ENCODE measurements around the gene PCA3. TPM values are rescaled to one million over a fixed set of nuclear protein-coding genes. Genes with fewer than 3 reads are reported as not detected.

PCA3 gene
- total and polyA plus RNA-seq, 9 of the 15 experiments (the other 6 are each of a cell fraction or from before 2014, with no cell fraction given), result not detected

GRCh38 chr9:76820431-76820830 lies 56.2 kb downstream of the PCA3 start:
- no peak for FAIRE-seq
- WGBS (ENCODE audit: insufficient coverage, low coverage, missing lambda C conversion rate), result 2% methylated on average over 6 of the region's 6 CpGs

More at GRCh38 chr9:76820431-76820830, 56.2 kb downstream of the PCA3 start:
- Histone ChIP-seq H2AFZ (ENCODE audit: low read depth, low read length) (no peak overlapping the region), H3K36me3 (ENCODE audit: control insufficient read depth, insufficient read depth, low read length) (no peaks in the 10 kb centered on the region), H3K27ac (ENCODE audit: extremely low read depth, low read depth, low read length) (no peak overlapping the region), H3K9ac (ENCODE audit: insufficient read depth in 1 of 2, low read depth in 2 of 2, low read length in 2 of 2) (no peak overlapping the region), H3K4me3 (no peak overlapping the region), H3K27me3 (ENCODE audit: control insufficient read depth in 2 of 2, insufficient read depth in 2 of 2, low read length in 2 of 2) (no peaks in the 10 kb centered on the region; a peak in 1 of 5 replicates), H3K4me2 (ENCODE audit: insufficient read depth, low read length) (no peak overlapping the region), H4K20me1 (replicated peaks; ENCODE audit: control insufficient read depth, insufficient read depth, low read length) (no peaks in the 10 kb centered on the region), H3K9me3 (replicated peaks; ENCODE audit: control insufficient read depth, insufficient read depth, low read depth, low read length) (no peaks in the 10 kb centered on the region), H3K4me1 (replicated peaks in 1 of 2; ENCODE audit: control insufficient read depth in 2 of 2, insufficient read depth in 2 of 2, low read length in 2 of 2) (no peaks in the 10 kb centered on the region), H3K79me2 (ENCODE audit: control insufficient read depth, insufficient read depth, low read length) (no peaks in the 10 kb centered on the region), H3K9me1 (ENCODE audit: control insufficient read depth, insufficient read depth, low read length) (no peaks in the 10 kb centered on the region)
- in situ Hi-C loops (cut with MboI), result loop anchor here (25.0 kb wide), 1 partner anchor 167 kb away; no protein-coding TSS in a partner anchor
- DNase-seq (ENCODE audit: extremely low read depth in 1 of 4, low spot score in 3 of 4) (no peak), ATAC-seq (no peak)
- ChIA-PET POLR2A (no interaction called here), CTCF (ENCODE audit: low intra/inter-chr PET ratio) (no interaction called here)
- intact Hi-C loops (cut with micrococcal nuclease), result loop anchor here (10.0 kb wide), 1 partner anchor 64 kb away; no protein-coding TSS in a partner anchor
- TF ChIP-seq CBX3 (IDR thresholded peaks at IDR 0.05; ENCODE audit: borderline replicate concordance in 1 of 2, low read length in 2 of 2), result no peak
- TF ChIP-seq ZC3H4 (CRISPR knock-in tag; IDR thresholded peaks at IDR 0.05; ENCODE audit: borderline replicate concordance), result no peak
- TF ChIP-seq HDGF (IDR thresholded peaks at IDR 0.05), result no peak
- TF ChIP-seq ZNF175 (CRISPR knock-in tag; IDR thresholded peaks at IDR 0.05; ENCODE audit: low read depth), result no peak
- no peak for TF ChIP-seq POLR2AphosphoS5 (IDR thresholded peaks at IDR 0.05; ENCODE audit: control insufficient read depth, insufficient read depth, low read depth, low read length)
- TF ChIP-seq PYGO2 (tag; IDR thresholded peaks at IDR 0.05), result no peak
- TF ChIP-seq ZNF76 (CRISPR knock-in tag; IDR thresholded peaks at IDR 0.05; ENCODE audit: borderline replicate concordance), result no peak
- TF ChIP-seq DIDO1 (tag; IDR thresholded peaks at IDR 0.05; ENCODE audit: low read depth), result no peak
- TF ChIP-seq GATAD2A (IDR thresholded peaks at IDR 0.05), result no peak
- TF ChIP-seq JUN (IDR thresholded peaks at IDR 0.05; ENCODE audit: borderline replicate concordance, low read depth, low read length), result no peak
- TF ChIP-seq JUN (CRISPR knock-in tag; IDR thresholded peaks at IDR 0.05; ENCODE audit: borderline replicate concordance), result no peak
- TF ChIP-seq HMG20B (CRISPR knock-in tag; IDR thresholded peaks at IDR 0.05), result no peak
- TF ChIP-seq TRIM28 (IDR thresholded peaks at IDR 0.05), result no peak
- no peak for TF ChIP-seq MEF2D (tag; conservative IDR thresholded peaks at IDR 0.05; ENCODE audit: low read depth)
- TF ChIP-seq NCOR1 (IDR thresholded peaks at IDR 0.05), result no peak
- no peak for TF ChIP-seq UBTF (IDR thresholded peaks at IDR 0.05; ENCODE audit: borderline replicate concordance in 1 of 2, low read depth in 2 of 2, low read length in 2 of 2)
- TF ChIP-seq ZFX (CRISPR knock-in tag; IDR thresholded peaks at IDR 0.05), result no peak
- no peak for TF ChIP-seq ZNF354B (CRISPR knock-in tag; IDR thresholded peaks at IDR 0.05)
- BruUV-seq (replicated peaks), result no TSS peak
